Keratinocyte (primary cell): Measurements from ENCODE around the gene CTRB2.

Source experiments
- EZH2 ChIP-seq: IDR thresholded peaks from one replicate; pipeline ENCODE4 v1.6.1; 2012; ENCODE audit warnings: inconsistent platforms, mild to moderate bottlenecking, low read length, moderate library complexity
- TF ChIP-seq, protein P1 (sequence below), 3 experiments: IDR thresholded peaks in 1 of 3; conservative IDR thresholded peaks in 1 of 3; optimal IDR thresholded peaks in 1 of 3; 2 replicates in 2 of 3; 3 replicates in 1 of 3; pipeline versions ENCODE3 to v1.5.1; 2011; ENCODE audit warnings: low read length in 3 of 3, mild to moderate bottlenecking in 3 of 3, moderate library complexity in 2 of 3, control low read depth in 1 of 3, inconsistent platforms in 1 of 3; ENCODE audit not compliant: insufficient read depth in 2 of 3; ENCODE audit errors: extremely low read depth in 1 of 3

DNA sequence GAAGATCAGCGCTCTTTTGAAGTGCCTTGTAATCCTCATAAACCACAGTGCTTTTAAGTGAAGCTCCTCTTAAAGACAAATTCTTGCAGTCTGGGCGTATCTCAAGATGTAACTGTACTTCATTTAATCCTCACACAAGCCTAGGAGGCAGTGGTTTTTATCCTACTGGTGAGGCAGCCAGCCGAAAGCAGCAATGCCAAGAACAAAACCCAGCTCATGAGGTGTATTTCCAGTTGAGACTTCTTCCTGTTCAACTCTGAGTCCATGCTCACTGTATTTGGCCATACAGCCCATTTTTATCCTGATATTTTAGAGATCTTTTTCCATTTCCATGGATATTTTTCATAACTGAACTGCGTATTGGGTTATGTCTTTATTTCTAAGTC lies 13.7 kb downstream of the CTRB2 start:
- TF ChIP-seq, protein P1, sequence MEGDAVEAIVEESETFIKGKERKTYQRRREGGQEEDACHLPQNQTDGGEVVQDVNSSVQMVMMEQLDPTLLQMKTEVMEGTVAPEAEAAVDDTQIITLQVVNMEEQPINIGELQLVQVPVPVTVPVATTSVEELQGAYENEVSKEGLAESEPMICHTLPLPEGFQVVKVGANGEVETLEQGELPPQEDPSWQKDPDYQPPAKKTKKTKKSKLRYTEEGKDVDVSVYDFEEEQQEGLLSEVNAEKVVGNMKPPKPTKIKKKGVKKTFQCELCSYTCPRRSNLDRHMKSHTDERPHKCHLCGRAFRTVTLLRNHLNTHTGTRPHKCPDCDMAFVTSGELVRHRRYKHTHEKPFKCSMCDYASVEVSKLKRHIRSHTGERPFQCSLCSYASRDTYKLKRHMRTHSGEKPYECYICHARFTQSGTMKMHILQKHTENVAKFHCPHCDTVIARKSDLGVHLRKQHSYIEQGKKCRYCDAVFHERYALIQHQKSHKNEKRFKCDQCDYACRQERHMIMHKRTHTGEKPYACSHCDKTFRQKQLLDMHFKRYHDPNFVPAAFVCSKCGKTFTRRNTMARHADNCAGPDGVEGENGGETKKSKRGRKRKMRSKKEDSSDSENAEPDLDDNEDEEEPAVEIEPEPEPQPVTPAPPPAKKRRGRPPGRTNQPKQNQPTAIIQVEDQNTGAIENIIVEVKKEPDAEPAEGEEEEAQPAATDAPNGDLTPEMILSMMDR (optimal IDR thresholded peaks at IDR 0.05 in 1 of 3, IDR thresholded peaks at IDR 0.05 in 1 of 3, conservative IDR thresholded peaks at IDR 0.05 in 1 of 3; ENCODE audit: extremely low read depth in 1 of 3, insufficient read depth in 2 of 3, low read length in 3 of 3): no peak
- no peak for TF ChIP-seq EZH2
